Adrenal gland (tissue), 12 donors: ENCODE data around the gene EDARADD. TPM values are rescaled to one million over a fixed set of nuclear protein-coding genes. Genes with fewer than 3 reads are reported as not detected.

Source experiments
- DNase-seq, 7 donors: peaks; one replicate each; pipeline ENCODE4 v3.0.0-alpha.2; 2019 to 2020
- H3K27ac ChIP-seq, 5 donors: fragments of 200-600 bp; sonication (generic) in 4 of 5; 1 replicate in 3 of 5; 2 replicates in 2 of 5; pipeline versions ENCODE4 v1.5.1 to v1.8.0; 2016 to 2020; ENCODE audit warnings: mild to moderate bottlenecking in 1 of 5
- H3K27me3 ChIP-seq: fragments of 200-600 bp; 2 replicates; pipeline ENCODE4 v1.8.0; 2021
- H3K36me3 ChIP-seq, 2 donors: fragments of 200-600 bp; replicated peaks in 1 of 2; 1 replicate in 1 of 2; 2 replicates in 1 of 2; pipeline versions ENCODE4 v1.5.1 to v1.8.0; 2018 to 2022
- H3K4me1 ChIP-seq, 2 donors: fragments of 200-600 bp; replicated peaks in 1 of 2; 1 replicate in 1 of 2; 2 replicates in 1 of 2; pipeline versions ENCODE4 v1.5.1 to v1.8.0; 2018 to 2021
- H3K4me3 ChIP-seq, 4 donors: fragments of 200-600 bp; sonication (generic) in 3 of 4; one replicate each; pipeline ENCODE4 v1.5.1; 2016 to 2018
- H3K9me3 ChIP-seq, 3 donors: fragments of 200-600 bp; sonication (generic) in 1 of 3; replicated peaks in 1 of 3; 1 replicate in 2 of 3; 2 replicates in 1 of 3; pipeline versions ENCODE4 v1.5.1 to v1.8.0; 2016 to 2021
- POLR2A ChIP-seq, 2 donors: fragments of 450-650 bp; IDR thresholded peaks; one replicate each; pipeline ENCODE4 v1.6.1; 2017; ENCODE audit warnings: antibody characterized with exemption in 2 of 2, mild to moderate bottlenecking in 2 of 2, moderate library complexity in 1 of 2
- WGBS, 4 donors: extraction: QIAGEN DNeasy Blood & Tissue Kit in 2 of 4; methylation state at CpG; one replicate each; pipeline versions ENCODE4 v1.1.5 to v1.1.7; 2013 to 2017; 5-methylcytosine and 5-hydroxymethylcytosine counted together
- intact Hi-C, 2 donors: fragments of 100-400 bp; cut with DNase I; formaldehyde crosslinking; loops; one replicate each; pipeline versions ENCODE4 v1.14.1 to v1.15.0; 2022 to 2023
- polyA plus RNA-seq, 3 donors: library from polyadenylated mRNA; stranded (reverse); fragments of 200-250 nt in 2 of 3; fragments of 350-450 nt in 1 of 3; fragmentation: Illumina TruSeq in 1 of 3; extraction: RNeasy Lipid Tissue Mini Kit (QIAGEN cat#74804) in 1 of 3; gene quantifications; one replicate each; pipeline ENCODE4 v1.2.3, GENCODE V29; 2013 to 2014
- total RNA-seq, 9 donors: library from RNA; depleted of rRNA in 4 of 9; stranded (reverse); fragments of >200 nt in 4 of 9; fragments of 120-200 nt in 1 of 9; fragmentation: NEBNext Ultra II Directional in 1 of 9; extraction: Animal tissue kit (Norgen Biotek cat#: 25700) in 1 of 9; gene quantifications; one replicate each; pipeline versions ENCODE4 v1.1.0 to v1.2.4, GENCODE V29; 2013 to 2023
- TF ChIP-seq, protein P1 (sequence below), 6 experiments: fragments of 450-650 bp in 4 of 6; fragments of 200-600 bp in 2 of 6; sonication (generic) in 1 of 6; IDR thresholded peaks; 1 replicate in 5 of 6; 2 replicates in 1 of 6; pipeline versions ENCODE4 v1.5.1 to v1.8.0; 2016 to 2021; ENCODE audit warnings: antibody characterized with exemption in 6 of 6, mild to moderate bottlenecking in 2 of 6, moderate library complexity in 1 of 6
- donor health status: healthy with polysubstance abuse.
- donor health status: Bipolar disorder and iron deficiency.
- donor health status: DM: yes; HTN: yes; CAD: no.
- donor health status: DM: no; HTN: no; CAD: no.
- donor health status: DM: no; HTN: no; CAD: no.
- donor health status: DM: yes; HTN: yes; CAD: no.

The EDARADD gene
- total and polyA plus RNA-seq, 12 donors: 0.03 to 1.2 (median 0.27) TPM; not detected in 1

DNA sequence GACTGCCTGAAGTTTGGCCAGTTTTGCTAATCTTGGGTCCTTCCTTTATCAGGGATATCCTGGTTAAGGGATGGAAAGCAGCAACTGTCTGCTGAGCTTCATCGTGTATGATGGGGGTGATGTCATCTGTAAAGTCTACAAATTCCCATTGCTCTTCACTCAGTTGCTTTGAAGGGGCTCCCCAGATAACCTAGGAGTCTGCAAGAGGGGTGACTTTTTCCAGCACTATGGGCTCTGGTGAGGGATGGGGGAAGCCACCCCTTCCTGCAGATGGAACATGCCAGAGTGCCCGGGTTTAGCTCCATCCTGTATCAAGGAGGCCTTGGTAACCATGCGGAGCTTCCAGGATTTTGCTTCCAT, 28.4 kb downstream of the EDARADD start:
- intact Hi-C loops: no loop called here
- DNase-seq: no peak

DNA sequence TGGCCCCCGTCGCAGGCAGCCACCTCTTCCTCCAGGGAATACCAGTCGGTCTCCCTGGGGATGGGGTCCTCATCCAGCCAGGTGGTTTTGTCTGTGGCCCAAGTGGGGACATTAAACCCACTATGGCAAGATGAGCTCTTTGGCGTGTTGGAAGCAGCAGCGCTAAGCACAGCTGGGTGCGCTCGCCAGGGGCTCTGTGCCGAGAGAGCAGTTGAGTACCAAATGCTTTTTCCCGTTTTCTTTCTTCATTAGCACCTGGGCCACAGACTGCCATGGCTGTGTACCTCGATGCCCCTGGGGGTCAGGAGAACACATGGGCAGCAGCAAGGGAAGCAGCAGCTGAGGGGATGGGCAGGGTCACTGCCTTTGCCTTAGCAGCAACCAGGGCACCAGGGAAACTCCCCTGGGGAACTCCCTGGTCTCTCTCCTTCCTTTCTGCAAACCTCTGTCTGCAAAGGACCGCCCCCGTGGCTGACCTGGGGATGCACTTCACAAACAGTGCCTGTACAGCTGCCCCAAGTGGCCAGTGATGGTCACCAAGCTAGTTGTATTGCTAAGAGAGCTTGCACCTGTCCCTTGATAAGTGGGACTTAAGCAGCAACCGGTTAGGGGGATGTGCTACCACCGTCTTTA, 31.1 kb downstream of the EDARADD start:
- intact Hi-C loops: no loop called here
- Histone ChIP-seq H3K9me3 (no peaks in the 10 kb centered on the region), H3K4me3 (no peak overlapping the region), H3K36me3 (no peaks in the 10 kb centered on the region), H3K27me3 (no peaks in the 10 kb centered on the region), H3K27ac (no peak overlapping the region), H3K4me1 (no peaks in the 10 kb centered on the region)
- WGBS, 4 donors: 82 to 88% (median 85%) methylated on average over 13 to 14 of the region's 14 CpGs
- no peak for DNase-seq
- no peak for TF ChIP-seq POLR2A (IDR thresholded peaks at IDR 0.05)
- TF ChIP-seq, protein P1, sequence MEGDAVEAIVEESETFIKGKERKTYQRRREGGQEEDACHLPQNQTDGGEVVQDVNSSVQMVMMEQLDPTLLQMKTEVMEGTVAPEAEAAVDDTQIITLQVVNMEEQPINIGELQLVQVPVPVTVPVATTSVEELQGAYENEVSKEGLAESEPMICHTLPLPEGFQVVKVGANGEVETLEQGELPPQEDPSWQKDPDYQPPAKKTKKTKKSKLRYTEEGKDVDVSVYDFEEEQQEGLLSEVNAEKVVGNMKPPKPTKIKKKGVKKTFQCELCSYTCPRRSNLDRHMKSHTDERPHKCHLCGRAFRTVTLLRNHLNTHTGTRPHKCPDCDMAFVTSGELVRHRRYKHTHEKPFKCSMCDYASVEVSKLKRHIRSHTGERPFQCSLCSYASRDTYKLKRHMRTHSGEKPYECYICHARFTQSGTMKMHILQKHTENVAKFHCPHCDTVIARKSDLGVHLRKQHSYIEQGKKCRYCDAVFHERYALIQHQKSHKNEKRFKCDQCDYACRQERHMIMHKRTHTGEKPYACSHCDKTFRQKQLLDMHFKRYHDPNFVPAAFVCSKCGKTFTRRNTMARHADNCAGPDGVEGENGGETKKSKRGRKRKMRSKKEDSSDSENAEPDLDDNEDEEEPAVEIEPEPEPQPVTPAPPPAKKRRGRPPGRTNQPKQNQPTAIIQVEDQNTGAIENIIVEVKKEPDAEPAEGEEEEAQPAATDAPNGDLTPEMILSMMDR (IDR thresholded peaks at IDR 0.05): no peak

More for the DNA sequence above, 28.4 kb downstream of the EDARADD start:
- Histone ChIP-seq H3K36me3 (no peaks in the 10 kb centered on the region), H3K4me1 (no peaks in the 10 kb centered on the region), H3K27me3 (no peaks in the 10 kb centered on the region), H3K4me3 (no peak overlapping the region), H3K9me3 (no peaks in the 10 kb centered on the region), H3K27ac (no peak overlapping the region)
- 63 to 94% (median 86%) methylated on average over 3 of the region's 3 CpGs for WGBS, 4 donors
- TF ChIP-seq, protein P1 (IDR thresholded peaks at IDR 0.05): no peak
- no peak for TF ChIP-seq POLR2A (IDR thresholded peaks at IDR 0.05)

DNA sequence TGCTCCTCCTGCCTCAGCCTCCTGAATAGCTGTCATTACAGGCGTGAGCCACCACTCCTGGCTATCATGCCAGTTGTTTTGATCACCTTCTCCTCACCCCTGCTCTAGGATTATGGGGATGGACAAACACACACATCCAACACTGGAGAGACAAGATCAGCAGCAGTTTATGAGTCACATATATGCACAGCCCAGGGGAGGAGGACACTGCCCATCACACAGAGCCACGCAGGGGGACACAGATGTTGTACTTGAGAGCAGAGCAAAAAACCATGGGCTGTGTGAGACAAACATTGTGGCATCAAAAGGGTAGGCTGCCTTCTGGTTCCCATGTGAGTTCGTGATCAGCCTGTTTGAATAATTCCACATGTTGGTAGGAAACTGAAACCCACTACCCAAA, 32.1 kb downstream of the EDARADD start:
- intact Hi-C loops: no loop called here
- Histone ChIP-seq H3K4me3 (no peak overlapping the region), H3K4me1 (no peaks in the 10 kb centered on the region), H3K27ac (no peak overlapping the region), H3K36me3 (no peaks in the 10 kb centered on the region), H3K9me3 (no peaks in the 10 kb centered on the region), H3K27me3 (no peaks in the 10 kb centered on the region)
- TF ChIP-seq, protein P1 (IDR thresholded peaks at IDR 0.05): no peak
- no peak for TF ChIP-seq POLR2A (IDR thresholded peaks at IDR 0.05)
- WGBS, 4 donors: 79 to 89% (median 85%) methylated on average over 3 of the region's 3 CpGs
- DNase-seq: no peak

GRCh38 chr1:236429715-236430274, 35.7 kb downstream of the EDARADD start:
- no peak overlapping the region for H3K27ac ChIP-seq
- TF ChIP-seq, protein P1 (IDR thresholded peaks at IDR 0.05): no peak
- no peak for TF ChIP-seq POLR2A (IDR thresholded peaks at IDR 0.05)
- H3K4me3 ChIP-seq: no peak overlapping the region
- H3K27me3 ChIP-seq: no peaks in the 10 kb centered on the region
- no peak for DNase-seq
- intact Hi-C loops: no loop called here
- H3K9me3 ChIP-seq: no peaks in the 10 kb centered on the region
- H3K4me1 ChIP-seq: no peaks in the 10 kb centered on the region
- H3K36me3 ChIP-seq: no peaks in the 10 kb centered on the region
